HEK293T (cell line): ENCODE measurements around the gene CKMT2.

Experiments
- BHLHE40 ChIP-seq: fragments of 450-650 bp; IDR thresholded peaks from 2 replicates; pipeline ENCODE4 v1.6.1; 2016; ENCODE audit warnings: mild to moderate bottlenecking, moderate library complexity, borderline replicate concordance
- CTBP1 ChIP-seq: fragments of 450-650 bp; IDR thresholded peaks from 2 replicates; pipeline ENCODE4 v1.6.1; 2016; ENCODE audit warnings: borderline replicate concordance
- ELF4 ChIP-seq: fragments of 450-650 bp; IDR thresholded peaks from 2 replicates; pipeline ENCODE4 v1.6.1; 2017; ENCODE audit warnings: antibody characterized with exemption
- FOXM1 ChIP-seq: fragments of 450-650 bp; IDR thresholded peaks from 2 replicates; pipeline ENCODE4 v1.6.1; 2017; ENCODE audit warnings: mild to moderate bottlenecking, borderline replicate concordance
- HDGF ChIP-seq: fragments of 450-650 bp; IDR thresholded peaks from 2 replicates; pipeline ENCODE4 v1.6.1; 2017; ENCODE audit warnings: antibody characterized with exemption, borderline replicate concordance
- L3MBTL2 ChIP-seq: fragments of 450-650 bp; conservative IDR thresholded peaks from 2 replicates; pipeline ENCODE4 v1.6.1; 2016; ENCODE audit warnings: mild to moderate bottlenecking
- NFRKB ChIP-seq: fragments of 450-650 bp; IDR thresholded peaks from 2 replicates; pipeline ENCODE4 v1.6.1; 2016; ENCODE audit warnings: mild to moderate bottlenecking, moderate library complexity
- SP1 ChIP-seq: fragments of 450-650 bp; IDR thresholded peaks from 2 replicates; pipeline ENCODE4 v1.6.1; 2017
- SUZ12 ChIP-seq: fragments of 450-650 bp; IDR thresholded peaks from 2 replicates; pipeline ENCODE4 v1.6.1; 2016; ENCODE audit warnings: mild to moderate bottlenecking
- TARDBP ChIP-seq: fragments of 450-650 bp; IDR thresholded peaks from 2 replicates; pipeline ENCODE4 v1.6.1; 2016

DNA sequence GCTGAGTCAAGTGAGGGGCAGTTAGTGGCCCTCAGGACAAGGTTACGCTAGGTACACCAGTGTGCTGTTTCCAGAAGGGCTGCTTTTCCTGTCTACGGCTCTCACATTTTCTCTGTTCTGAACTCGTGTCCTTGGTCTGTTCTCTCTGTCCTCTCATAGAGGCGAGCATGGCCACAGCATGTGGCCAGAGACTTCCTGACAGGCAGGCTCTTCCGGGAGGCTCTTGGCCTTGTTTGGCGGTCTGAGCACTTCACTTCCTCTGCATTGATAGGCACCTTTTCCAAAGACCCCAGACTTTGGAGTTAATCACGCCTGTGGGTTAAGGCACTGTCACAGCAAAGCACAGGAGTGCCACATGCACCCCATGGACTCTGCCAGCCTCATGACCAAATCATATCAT lies 1.2 kb downstream of the CKMT2 start:
- no peak for TF ChIP-seq TARDBP
- no peak for TF ChIP-seq FOXM1
- no peak for TF ChIP-seq ELF4
- no peak for TF ChIP-seq BHLHE40
- no peak for TF ChIP-seq HDGF
- no peak for TF ChIP-seq L3MBTL2
- TF ChIP-seq NFRKB = no peak
- no peak for TF ChIP-seq SUZ12
- TF ChIP-seq SP1 = no peak
- TF ChIP-seq CTBP1 = no peak
